ENCODE results near the gene R3HDM4. TPM values are rescaled to one million over a fixed set of nuclear protein-coding genes. Genes with fewer than 3 reads are reported as not detected.

Gene R3HDM4
- total and polyA plus RNA-seq, 9 of the 15 experiments (the other 6 are each of a cell fraction or from before 2014, with no cell fraction given), result 3.2 to 154 (median 59.0) TPM

DNA sequence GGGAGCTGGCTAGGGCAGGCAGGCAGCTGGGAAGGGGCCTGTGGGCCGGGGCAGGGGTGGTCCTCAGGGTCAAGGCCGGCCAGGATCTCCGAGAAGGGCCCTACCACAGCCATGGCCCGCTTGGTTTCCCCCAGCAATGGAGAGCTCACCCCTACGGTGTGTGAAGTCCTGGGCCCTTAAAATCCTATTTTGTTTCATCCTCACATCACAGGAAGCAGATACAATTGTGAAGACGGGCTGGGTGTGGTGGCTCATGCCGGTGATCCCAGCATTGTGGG is 11.0 kb downstream of the R3HDM4 start (continued):
- TF ChIP-seq ZNF121 (CRISPR knock-in tag; conservative IDR thresholded peaks at IDR 0.05) (0 out of 2 replicates have a peak, but pooled peaks have one; percentile 20), STAG1 (CRISPR knock-in tag; IDR thresholded peaks at IDR 0.05; ENCODE audit: borderline replicate concordance) (no peak), SAFB2 (IDR thresholded peaks at IDR 0.05; ENCODE audit: borderline replicate concordance, low read depth, low read length, severe bottlenecking) (no peak)

DNA sequence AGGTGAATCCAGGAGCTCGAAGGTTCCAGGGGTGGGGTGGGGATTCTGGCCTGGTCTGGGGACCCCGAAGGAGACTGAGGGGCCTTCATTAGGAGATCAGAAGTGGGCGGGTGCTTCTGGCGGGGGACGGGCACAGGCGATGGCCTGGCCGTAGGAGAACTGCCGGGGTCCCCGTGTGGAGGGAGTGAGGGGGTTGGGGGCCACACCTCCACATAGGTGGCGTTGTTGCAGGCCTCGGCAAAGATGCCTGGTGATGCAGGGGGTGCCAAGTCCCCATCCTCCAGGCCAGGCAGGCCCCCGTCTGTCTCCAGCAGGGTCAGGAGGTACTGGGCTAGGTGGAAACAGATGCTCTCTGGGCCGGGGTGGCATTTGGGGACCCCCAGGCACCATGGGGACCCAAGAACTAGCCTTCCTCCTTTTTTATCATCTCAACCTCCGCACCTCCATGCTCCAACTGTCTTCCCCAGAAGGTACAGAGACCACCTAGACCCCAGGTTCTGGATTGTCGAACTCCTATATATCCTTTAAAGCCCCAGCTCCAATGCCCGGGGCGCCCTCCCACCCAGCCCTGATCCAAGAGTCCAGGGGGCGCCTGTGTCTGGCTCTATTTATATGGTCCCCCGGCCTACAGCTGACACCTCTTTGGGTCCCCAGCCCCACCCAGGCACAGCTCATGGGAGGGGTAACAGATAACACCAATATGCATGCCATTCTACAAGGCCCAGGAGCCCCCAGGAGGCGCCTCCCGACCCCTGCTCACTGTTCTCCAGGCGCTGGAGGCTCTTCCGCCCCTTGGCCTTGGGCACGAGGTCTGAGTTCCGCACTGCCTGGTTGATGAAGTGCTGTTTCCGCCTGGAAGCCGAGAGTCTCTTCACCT is 11.6 kb downstream of the R3HDM4 start:
- peak overlapping the region; percentile 55; the same call in 1 of the 3 replicates for H3K27ac ChIP-seq (ENCODE audit: extremely low read depth, low read depth, low read length)
- H3K36me3 ChIP-seq (ENCODE audit: control insufficient read depth, insufficient read depth, low read length), result peaks cover 70% of the 10 kb centered on the region; the same call in 2 of the 3 replicates
- no TSS peak for BruUV-seq (replicated peaks)
- no peaks in the 10 kb centered on the region for H3K27me3 ChIP-seq (ENCODE audit: control insufficient read depth in 2 of 2, insufficient read depth in 2 of 2, low read length in 2 of 2)
- ChIA-PET POLR2A (interaction anchor here (0.6 to 3.2 kb wide), 2 partner anchors 8 to 10 kb away, joined by 3 to 15 read pairs; partner anchors contain the start of genes MED16 and RNU6-9), CTCF (ENCODE audit: low intra/inter-chr PET ratio) (interaction anchor here (0.6 kb wide), 1 partner anchor 100 kb away, joined by 3 read pairs; no protein-coding TSS in a partner anchor)
- intact Hi-C loops (cut with micrococcal nuclease), result no loop called here
- 66% methylated on average over 18 of the region's 27 CpGs for WGBS (ENCODE audit: insufficient coverage, low coverage, missing lambda C conversion rate)
- peaks cover 12% of the 10 kb centered on the region for H4K20me1 ChIP-seq (replicated peaks; ENCODE audit: control insufficient read depth, insufficient read depth, low read length)
- no peak overlapping the region for H2AFZ ChIP-seq (ENCODE audit: low read depth, low read length)
- peak overlapping the region; percentile 23; the same call in 1 of the 2 replicates for H3K4me2 ChIP-seq (ENCODE audit: insufficient read depth, low read length)
- peaks cover 42 to 82% of the 10 kb centered on the region in 2 experiments for H3K4me1 ChIP-seq (replicated peaks in 1 of 2; ENCODE audit: control insufficient read depth in 2 of 2, insufficient read depth in 2 of 2, low read length in 2 of 2)
- H3K9me1 ChIP-seq (ENCODE audit: control insufficient read depth, insufficient read depth, low read length), result peaks cover 5% of the 10 kb centered on the region
- no peaks in the 10 kb centered on the region for H3K9me3 ChIP-seq (replicated peaks; ENCODE audit: control insufficient read depth, insufficient read depth, low read depth, low read length)
- peak overlapping the region; percentile 16; the same call in 1 of the 2 replicates for H3K4me3 ChIP-seq
- H3K9ac ChIP-seq (ENCODE audit: insufficient read depth in 1 of 2, low read depth in 2 of 2, low read length in 2 of 2), result peak overlapping the region in 1 of 2 experiments; percentile 85; a peak in 2 of 4 replicates
- DNase-seq (ENCODE audit: extremely low read depth in 1 of 4, low spot score in 3 of 4) (no peak), ATAC-seq (no peak), FAIRE-seq (no peak)
- H3K79me2 ChIP-seq (ENCODE audit: control insufficient read depth, insufficient read depth, low read length), result peaks cover 62% of the 10 kb centered on the region
- in situ Hi-C loops (cut with MboI), result no loop called here
- TF ChIP-seq BACH1 (tag; IDR thresholded peaks at IDR 0.05), result no peak
- TF ChIP-seq, protein P1, sequence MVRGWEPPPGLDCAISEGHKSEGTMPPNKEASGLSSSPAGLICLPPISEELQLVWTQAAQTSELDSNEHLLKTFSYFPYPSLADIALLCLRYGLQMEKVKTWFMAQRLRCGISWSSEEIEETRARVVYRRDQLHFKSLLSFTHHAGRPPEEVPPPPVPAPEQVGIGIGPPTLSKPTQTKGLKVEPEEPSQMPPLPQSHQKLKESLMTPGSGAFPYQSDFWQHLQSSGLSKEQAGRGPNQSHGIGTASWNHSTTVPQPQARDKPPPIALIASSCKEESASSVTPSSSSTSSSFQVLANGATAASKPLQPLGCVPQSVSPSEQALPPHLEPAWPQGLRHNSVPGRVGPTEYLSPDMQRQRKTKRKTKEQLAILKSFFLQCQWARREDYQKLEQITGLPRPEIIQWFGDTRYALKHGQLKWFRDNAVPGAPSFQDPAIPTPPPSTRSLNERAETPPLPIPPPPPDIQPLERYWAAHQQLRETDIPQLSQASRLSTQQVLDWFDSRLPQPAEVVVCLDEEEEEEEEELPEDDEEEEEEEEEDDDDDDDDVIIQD (CRISPR knock-in tag; IDR thresholded peaks at IDR 0.05), result no peak
- TF ChIP-seq NCOA4 (IDR thresholded peaks at IDR 0.05; ENCODE audit: partially characterized antibody), result no peak
- TF ChIP-seq POLR2G (IDR thresholded peaks at IDR 0.05; ENCODE audit: low read depth, low read length), result peak; percentile 57
- TF ChIP-seq RBFOX2 (IDR thresholded peaks at IDR 0.05; ENCODE audit: low read depth, low read length), result peak; percentile 56
- no peak for TF ChIP-seq KAT7 (CRISPR knock-in tag; IDR thresholded peaks at IDR 0.05; ENCODE audit: borderline replicate concordance)
- no peak for TF ChIP-seq ZNF408 (CRISPR knock-in tag; IDR thresholded peaks at IDR 0.05; ENCODE audit: low read depth)
- no peak for TF ChIP-seq CBFA2T3 (IDR thresholded peaks at IDR 0.05)
- no peak for TF ChIP-seq ZNF668 (CRISPR knock-in tag; IDR thresholded peaks at IDR 0.05)
- TF ChIP-seq, protein P2, sequence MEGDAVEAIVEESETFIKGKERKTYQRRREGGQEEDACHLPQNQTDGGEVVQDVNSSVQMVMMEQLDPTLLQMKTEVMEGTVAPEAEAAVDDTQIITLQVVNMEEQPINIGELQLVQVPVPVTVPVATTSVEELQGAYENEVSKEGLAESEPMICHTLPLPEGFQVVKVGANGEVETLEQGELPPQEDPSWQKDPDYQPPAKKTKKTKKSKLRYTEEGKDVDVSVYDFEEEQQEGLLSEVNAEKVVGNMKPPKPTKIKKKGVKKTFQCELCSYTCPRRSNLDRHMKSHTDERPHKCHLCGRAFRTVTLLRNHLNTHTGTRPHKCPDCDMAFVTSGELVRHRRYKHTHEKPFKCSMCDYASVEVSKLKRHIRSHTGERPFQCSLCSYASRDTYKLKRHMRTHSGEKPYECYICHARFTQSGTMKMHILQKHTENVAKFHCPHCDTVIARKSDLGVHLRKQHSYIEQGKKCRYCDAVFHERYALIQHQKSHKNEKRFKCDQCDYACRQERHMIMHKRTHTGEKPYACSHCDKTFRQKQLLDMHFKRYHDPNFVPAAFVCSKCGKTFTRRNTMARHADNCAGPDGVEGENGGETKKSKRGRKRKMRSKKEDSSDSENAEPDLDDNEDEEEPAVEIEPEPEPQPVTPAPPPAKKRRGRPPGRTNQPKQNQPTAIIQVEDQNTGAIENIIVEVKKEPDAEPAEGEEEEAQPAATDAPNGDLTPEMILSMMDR (IDR thresholded peaks at IDR 0.05 in 2 of 3, conservative IDR thresholded peaks at IDR 0.05 in 1 of 3; ENCODE audit: insufficient read depth in 2 of 3, low read depth in 1 of 3, low read length in 3 of 3), result no peak
- peak; percentile 7; the same call in 1 of the 2 replicates for TF ChIP-seq ZBTB7A (IDR thresholded peaks at IDR 0.05; ENCODE audit: borderline replicate concordance, control insufficient read depth, low read depth, low read length)
- no peak for TF ChIP-seq BRCA1 (IDR thresholded peaks at IDR 0.05)
- no peak for TF ChIP-seq BRCA1 (CRISPR knock-in tag; IDR thresholded peaks at IDR 0.05)
- TF ChIP-seq ZNF263 (CRISPR knock-in tag; IDR thresholded peaks at IDR 0.05; ENCODE audit: borderline replicate concordance), result no peak

Measured in K562 (cell line).